ENCODE measurements around the gene GAL3ST3. TPM values are rescaled to one million over a fixed set of nuclear protein-coding genes. Genes with fewer than 3 reads are reported as not detected.
"Not testable (repeated sequence)": the region's sequence is repeated elsewhere in the genome, so short reads cannot be mapped to it uniquely, and the experiment has no call there.

Gene GAL3ST3
- total RNA-seq, 1 donor from 2014 or later = 0.94 TPM

DNA sequence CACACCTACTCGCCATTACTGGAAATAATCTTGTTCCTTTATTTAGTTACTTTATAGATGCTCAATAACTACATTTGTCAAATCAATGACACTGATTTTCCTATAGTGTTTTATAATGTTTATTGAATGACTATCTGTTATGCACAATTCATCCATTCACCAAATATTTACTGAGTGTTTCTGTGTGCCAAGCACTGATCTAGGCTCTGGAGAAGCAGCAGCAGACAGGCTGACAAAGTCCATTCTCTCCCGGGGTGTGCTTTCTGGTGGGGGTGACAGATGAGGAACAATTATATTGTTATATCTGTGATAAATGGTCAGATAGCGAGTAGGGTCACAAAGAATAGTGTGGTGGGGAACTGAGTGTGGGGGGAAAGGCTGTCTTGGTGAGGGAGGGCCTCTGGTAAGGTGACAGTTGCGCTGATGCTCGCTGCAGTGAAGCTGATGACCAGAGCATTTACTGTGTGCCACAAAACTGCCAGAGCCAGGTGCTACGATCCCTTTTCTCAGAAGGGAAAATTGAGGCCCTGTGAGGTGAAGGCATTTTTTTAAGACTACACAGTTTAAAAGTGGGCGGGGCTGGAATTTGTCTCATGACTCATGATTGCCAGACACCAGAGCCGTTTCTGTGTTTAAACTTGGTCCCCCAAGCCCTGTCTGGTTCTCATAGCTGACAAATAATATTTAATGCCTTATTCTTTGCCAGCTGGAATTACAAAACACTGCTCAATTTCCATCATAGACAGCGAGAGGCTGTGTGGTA is 31.3 kb upstream of the GAL3ST3 start:
- DNase-seq (ENCODE audit: extremely low spot score, unreplicated experiment) = peak; percentile 62
- Mint-ChIP-seq H3K9me3 (ENCODE audit: unreplicated experiment) (no peaks in the 10 kb centered on the region), H3K27me3 (ENCODE audit: unreplicated experiment) (no peaks in the 10 kb centered on the region), H3K36me3 (ENCODE audit: unreplicated experiment) (peaks cover 8% of the 10 kb centered on the region), H3K27ac (ENCODE audit: unreplicated experiment) (peak overlapping the region; percentile 93), H3K4me1 (ENCODE audit: unreplicated experiment) (peaks cover 57% of the 10 kb centered on the region), H3K4me3 (ENCODE audit: unreplicated experiment) (no peak overlapping the region)
- TF ChIP-seq, protein P1, sequence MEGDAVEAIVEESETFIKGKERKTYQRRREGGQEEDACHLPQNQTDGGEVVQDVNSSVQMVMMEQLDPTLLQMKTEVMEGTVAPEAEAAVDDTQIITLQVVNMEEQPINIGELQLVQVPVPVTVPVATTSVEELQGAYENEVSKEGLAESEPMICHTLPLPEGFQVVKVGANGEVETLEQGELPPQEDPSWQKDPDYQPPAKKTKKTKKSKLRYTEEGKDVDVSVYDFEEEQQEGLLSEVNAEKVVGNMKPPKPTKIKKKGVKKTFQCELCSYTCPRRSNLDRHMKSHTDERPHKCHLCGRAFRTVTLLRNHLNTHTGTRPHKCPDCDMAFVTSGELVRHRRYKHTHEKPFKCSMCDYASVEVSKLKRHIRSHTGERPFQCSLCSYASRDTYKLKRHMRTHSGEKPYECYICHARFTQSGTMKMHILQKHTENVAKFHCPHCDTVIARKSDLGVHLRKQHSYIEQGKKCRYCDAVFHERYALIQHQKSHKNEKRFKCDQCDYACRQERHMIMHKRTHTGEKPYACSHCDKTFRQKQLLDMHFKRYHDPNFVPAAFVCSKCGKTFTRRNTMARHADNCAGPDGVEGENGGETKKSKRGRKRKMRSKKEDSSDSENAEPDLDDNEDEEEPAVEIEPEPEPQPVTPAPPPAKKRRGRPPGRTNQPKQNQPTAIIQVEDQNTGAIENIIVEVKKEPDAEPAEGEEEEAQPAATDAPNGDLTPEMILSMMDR (IDR thresholded peaks at IDR 0.05) = no peak

DNA sequence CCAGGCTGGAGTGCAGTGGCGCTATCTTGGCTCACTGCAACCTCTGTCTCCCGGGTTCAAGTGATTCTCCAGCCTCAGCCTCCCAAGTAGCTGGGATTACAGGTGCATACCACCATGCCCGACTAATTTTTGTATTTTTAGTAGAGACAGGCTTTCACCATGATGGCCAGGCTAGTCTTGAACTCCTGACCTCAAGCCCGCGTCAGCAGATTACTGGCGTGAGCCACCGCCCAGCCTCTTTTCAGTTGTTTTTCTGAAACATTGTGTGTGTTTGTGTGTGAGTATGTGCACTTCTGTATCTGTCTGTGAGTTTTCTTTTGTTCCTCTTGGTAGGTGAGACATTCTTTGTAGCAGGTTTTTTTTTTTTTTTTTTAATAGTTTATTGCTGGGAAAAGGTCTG is 30.0 kb upstream of the GAL3ST3 start:
- peak; percentile 34 for DNase-seq (ENCODE audit: extremely low spot score, unreplicated experiment)
- not testable (repeated sequence) for H3K27ac Mint-ChIP-seq (ENCODE audit: unreplicated experiment); H3K27me3 Mint-ChIP-seq (ENCODE audit: unreplicated experiment); H3K4me3 Mint-ChIP-seq (ENCODE audit: unreplicated experiment); H3K9me3 Mint-ChIP-seq (ENCODE audit: unreplicated experiment)
- Mint-ChIP-seq H3K36me3 (ENCODE audit: unreplicated experiment) (peaks cover 14% of the 10 kb centered on the region), H3K4me1 (ENCODE audit: unreplicated experiment) (peaks cover 53% of the 10 kb centered on the region)

DNA sequence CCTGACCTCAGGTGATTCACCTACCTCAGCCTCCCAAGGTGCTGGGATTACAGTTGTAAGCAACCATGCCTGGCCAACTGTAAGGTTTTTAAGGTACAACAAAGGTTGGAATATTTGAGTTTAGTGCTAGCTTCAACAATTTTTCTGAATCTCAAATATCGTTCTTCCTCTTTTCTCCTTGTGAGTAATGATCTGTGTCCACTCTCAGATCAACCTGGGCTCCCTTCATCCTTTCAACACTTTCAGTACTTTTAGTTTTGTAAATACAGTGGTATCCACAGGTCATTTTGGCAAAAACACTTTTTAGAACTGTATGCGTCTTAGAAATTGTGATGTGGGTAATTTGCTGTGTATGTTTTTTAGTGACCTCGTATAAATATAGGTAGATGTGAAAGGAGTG is 29.0 kb upstream of the GAL3ST3 start:
- TF ChIP-seq, protein P1 (IDR thresholded peaks at IDR 0.05) = no peak
- Mint-ChIP-seq H3K4me1 (ENCODE audit: unreplicated experiment) (peaks cover 46% of the 10 kb centered on the region), H3K36me3 (ENCODE audit: unreplicated experiment) (peaks cover 14% of the 10 kb centered on the region), H3K27me3 (ENCODE audit: unreplicated experiment) (no peaks in the 10 kb centered on the region), H3K4me3 (ENCODE audit: unreplicated experiment) (no peak overlapping the region), H3K9me3 (ENCODE audit: unreplicated experiment) (no peaks in the 10 kb centered on the region), H3K27ac (ENCODE audit: unreplicated experiment) (no peak overlapping the region)
- DNase-seq (ENCODE audit: extremely low spot score, unreplicated experiment) = no peak

DNA sequence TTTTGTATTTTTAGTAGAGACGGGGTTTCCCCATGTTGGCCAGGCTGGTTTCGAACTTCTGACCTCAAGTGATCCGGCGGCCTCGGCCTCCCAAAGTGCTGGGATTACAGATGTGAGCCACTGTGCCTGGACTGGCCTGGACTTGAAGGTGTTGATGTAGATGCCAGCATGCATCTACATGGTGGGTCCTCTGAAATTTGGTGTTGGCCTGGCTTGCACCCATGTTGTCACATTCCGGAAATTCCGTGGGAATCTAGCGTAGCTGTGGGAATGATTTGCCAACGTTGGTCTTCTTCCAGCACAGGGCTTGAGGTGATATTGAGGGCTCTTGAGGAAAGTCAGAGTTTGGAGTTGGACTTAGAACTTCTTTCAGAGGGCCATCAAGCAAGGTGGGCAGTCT is 27.6 kb upstream of the GAL3ST3 start:
- H3K4me3 Mint-ChIP-seq (ENCODE audit: unreplicated experiment) = no peak overlapping the region
- DNase-seq (ENCODE audit: extremely low spot score, unreplicated experiment) = no peak
- peaks cover 48% of the 10 kb centered on the region for H3K4me1 Mint-ChIP-seq (ENCODE audit: unreplicated experiment)
- no peaks in the 10 kb centered on the region for H3K27me3 Mint-ChIP-seq (ENCODE audit: unreplicated experiment)
- no peak overlapping the region for H3K27ac Mint-ChIP-seq (ENCODE audit: unreplicated experiment)
- TF ChIP-seq, protein P1 (IDR thresholded peaks at IDR 0.05) = no peak
- no peaks in the 10 kb centered on the region for H3K9me3 Mint-ChIP-seq (ENCODE audit: unreplicated experiment)
- H3K36me3 Mint-ChIP-seq (ENCODE audit: unreplicated experiment) = peaks cover 14% of the 10 kb centered on the region

DNA sequence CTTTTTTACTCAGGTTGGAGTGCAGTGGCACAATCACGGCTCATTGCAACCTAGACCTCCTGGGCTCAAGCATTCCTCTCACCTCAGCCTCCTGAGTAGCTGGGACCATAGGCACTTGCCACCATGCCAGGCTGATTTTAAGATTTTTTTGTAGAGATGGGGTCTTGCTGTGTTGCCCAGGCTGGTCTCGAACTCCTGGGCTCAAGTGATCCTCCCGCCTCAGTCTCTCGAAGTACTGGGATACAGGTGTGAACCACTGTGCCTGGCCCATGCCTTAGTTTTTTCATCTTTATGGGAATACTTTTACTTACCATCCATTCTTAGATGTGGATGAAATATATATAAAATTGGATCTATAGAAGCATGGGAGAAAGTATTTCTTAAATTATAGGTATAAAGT is 26.3 kb upstream of the GAL3ST3 start:
- no peak overlapping the region for H3K4me3 Mint-ChIP-seq (ENCODE audit: unreplicated experiment)
- H3K27me3 Mint-ChIP-seq (ENCODE audit: unreplicated experiment) = no peaks in the 10 kb centered on the region
- no peak overlapping the region for H3K27ac Mint-ChIP-seq (ENCODE audit: unreplicated experiment)
- peaks cover 41% of the 10 kb centered on the region for H3K4me1 Mint-ChIP-seq (ENCODE audit: unreplicated experiment)
- TF ChIP-seq, protein P1 (IDR thresholded peaks at IDR 0.05) = no peak
- H3K9me3 Mint-ChIP-seq (ENCODE audit: unreplicated experiment) = no peaks in the 10 kb centered on the region
- DNase-seq (ENCODE audit: extremely low spot score, unreplicated experiment) = peak; percentile 53
- H3K36me3 Mint-ChIP-seq (ENCODE audit: unreplicated experiment) = peaks cover 14% of the 10 kb centered on the region
